ENCODE measurements around the gene RBP3.
A peak's percentile ranks its signal among the peaks of the same experiment; 100 is the strongest.

RBP3 gene
- long read RNA-seq, donor 1 = 0 reads
- long read RNA-seq, donor 2 = 0 reads
- long read RNA-seq, donor 3 = 0 reads
- long read RNA-seq, donor 4 = 0 reads
- long read RNA-seq, donor 5 = 0 reads
- long read RNA-seq, donor 6 = 0 reads
- long read RNA-seq, donor 7 = 0 reads
- long read RNA-seq, donor 8 = 0 reads

DNA sequence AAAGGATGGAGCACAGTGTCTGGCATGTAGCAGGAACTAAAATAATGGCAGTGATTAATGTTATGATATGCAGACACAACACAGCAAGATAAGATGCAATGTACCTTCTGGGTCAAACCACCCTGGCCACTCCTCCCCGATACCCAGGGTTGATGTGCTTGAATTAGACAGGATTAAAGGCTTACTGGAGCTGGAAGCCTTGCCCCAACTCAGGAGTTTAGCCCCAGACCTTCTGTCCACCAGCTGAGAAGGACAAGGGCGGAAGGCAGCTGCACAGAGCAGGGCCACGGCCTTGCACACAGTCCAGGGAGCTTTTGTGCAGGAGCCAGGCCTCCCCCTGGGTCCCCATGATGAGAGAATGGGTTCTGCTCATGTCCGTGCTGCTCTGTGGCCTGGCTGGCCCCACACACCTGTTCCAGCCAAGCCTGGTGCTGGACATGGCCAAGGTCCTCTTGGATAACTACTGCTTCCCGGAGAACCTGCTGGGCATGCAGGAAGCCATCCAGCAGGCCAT, at the start of gene RBP3:
TSS of gene RBP3 (plus strand) at position 226 of the 514 bp plus-strand sequence. CDS start at position 348, 122 bp downstream.
- no peak for DNase-seq

DNA sequence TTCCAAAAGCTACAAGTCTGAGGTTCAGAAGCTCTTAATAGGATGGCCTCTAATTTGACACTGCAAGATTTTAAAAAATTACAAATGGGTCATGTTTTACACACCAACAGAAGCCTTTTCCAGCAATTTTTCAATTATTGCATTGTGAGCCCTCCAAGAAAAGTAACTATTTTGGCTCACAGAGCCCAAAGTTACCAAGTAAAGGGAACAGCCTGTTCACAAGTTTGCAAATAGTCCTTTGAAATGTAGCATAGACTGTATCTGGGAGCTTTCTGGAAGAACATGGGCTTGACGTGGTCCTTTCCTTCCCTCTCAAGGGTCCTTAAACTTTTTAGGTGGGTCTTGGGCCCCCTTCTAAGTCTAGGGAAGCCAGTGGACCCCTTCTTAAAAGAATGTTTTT, 49.4 kb upstream of the RBP3 start:
- DNase-seq = no peak

DNA sequence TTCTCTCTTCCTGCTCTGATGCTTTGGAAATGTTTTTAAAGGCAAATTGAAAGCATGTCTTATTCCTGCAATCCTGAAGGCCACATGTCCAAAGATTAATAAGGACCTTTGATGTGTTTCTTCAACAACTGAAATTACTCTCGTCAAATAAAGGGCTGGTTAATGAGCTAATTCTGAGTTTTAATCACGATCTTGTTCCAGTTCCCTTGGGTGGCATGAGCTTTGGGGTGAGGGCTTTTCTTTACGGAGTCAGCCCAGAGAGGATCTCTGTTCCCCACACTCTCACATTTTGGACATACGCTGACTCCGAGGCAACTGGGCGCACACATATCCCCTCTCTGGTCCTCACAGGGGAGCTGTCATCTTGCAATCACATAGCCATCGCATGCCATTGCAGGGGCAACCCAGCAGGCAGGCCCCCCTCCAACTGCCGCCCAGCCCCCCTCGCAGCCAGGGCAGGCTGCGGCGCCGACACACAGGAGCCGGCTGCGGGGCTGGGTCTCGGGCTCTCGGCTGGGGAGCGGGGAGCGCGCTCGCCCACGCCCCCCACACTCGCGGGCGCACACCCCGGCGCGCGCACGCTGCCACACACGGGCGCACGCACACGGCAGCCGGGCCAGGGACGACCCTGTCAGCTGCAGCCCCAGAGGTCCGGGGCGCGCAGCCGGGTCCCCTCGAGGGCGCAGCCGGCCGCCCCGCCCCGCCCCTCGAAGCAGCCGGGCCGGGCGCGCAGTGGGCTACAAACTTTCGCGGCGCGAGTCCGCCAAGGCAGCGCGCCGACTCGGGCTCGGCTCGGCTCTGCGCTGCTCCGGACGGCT, 48.3 kb upstream of the RBP3 start, which contains the start of gene GDF10:
TSS of gene GDF10 (plus strand) at position 587 of the 818 bp plus-strand sequence. CDS start 455 bp downstream, outside the sequence.
- DNase-seq = peak; percentile 66

DNA sequence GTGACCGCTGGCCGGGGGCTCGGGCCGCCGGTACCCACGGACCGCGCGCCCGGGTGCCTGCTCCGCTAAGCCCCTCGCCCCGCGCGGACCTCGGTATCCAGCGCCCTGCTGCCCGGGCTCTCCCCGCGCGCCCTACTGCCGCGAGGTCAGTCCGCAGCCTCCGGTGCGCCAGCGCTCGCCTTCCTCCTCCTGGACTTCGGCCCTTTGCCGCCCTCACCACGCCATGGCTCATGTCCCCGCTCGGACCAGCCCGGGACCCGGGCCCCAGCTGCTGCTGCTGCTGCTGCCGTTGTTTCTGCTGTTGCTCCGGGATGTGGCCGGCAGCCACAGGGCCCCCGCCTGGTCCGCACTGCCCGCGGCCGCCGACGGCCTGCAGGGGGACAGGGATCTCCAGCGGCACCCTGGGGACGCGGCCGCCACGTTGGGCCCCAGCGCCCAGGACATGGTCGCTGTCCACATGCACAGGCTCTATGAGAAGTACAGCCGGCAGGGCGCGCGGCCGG, 47.7 kb upstream of the RBP3 start:
- DNase-seq = peak; percentile 74

DNA sequence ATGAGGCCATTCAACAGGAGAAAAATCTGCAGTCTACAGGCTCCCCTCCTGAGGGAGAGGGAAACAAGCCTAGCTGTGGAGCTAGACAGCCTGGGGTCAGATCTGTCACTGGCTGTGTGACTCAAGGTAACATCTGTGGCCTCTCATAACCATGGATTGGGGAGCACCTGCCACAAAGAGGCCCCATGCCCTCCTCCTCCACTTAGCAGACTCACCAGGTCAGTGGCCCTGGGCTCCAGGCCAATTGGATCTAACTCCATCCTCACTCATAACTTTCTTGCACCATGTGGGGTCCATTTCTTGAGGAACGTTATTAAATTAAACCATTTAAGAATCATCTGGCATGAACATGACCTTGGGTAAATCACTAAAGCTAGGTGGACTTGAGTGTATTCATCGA, 46.3 kb upstream of the RBP3 start:
- DNase-seq = no peak

DNA sequence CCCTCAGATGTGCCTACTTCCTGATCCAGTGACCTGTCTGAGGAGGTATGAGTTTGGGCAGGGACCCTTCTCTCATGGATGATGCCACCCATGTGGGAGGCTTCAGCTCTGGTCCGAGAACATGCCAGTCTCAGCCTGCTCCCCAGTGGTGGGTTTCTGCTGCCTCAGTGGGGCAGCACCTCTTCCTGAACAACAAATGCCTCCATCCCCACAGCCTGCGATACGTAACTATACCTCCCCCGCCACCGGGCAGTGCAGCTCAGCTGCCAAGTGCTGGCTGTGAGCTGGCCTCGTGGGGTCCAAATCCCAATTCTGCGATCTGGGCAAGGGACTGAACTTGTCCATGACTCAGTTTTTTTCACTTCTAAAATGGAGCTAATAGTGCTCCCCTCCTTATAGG, 45.1 kb upstream of the RBP3 start:
- no peak for DNase-seq

DNA sequence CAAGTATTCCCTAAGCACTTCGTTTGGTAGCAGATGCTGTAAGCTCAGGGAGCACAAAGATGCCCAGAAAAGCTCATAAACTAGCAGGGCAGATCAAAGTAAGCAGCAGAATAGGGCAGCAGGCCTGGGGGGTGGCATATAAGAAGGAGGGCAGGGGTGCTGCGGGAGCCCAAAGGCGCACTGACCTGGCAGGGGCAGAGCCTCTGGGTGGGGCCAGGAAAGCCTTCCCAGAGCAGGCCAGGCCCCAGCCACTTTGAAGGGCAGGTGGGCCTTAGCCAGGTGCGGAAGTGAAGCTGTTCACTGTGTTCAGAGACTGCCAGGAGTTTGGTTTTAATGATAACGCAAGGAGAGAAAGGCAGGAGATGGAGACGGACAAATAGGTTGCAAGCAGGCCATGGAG, 44.3 kb upstream of the RBP3 start:
- DNase-seq = no peak

DNA sequence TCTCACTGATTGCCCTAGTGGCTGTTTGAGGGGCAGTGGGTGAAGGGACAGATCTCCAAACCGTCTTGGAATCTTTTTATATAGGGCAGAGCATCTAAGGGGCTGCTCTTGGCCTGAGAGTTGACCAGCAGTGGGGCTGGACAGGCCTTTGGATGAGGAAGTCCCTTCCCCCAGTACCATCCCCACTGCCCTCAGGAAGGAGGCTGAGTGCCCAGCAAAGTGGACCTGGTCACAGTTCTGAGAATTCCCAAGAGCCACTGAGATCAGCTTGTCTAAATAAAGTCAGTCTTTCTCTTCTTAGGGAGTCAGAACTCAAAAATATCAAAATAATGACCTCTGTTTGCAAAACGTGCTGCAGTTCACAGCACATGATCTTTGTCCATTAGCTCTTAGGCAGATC, 42.6 kb upstream of the RBP3 start:
- no peak for DNase-seq

DNA sequence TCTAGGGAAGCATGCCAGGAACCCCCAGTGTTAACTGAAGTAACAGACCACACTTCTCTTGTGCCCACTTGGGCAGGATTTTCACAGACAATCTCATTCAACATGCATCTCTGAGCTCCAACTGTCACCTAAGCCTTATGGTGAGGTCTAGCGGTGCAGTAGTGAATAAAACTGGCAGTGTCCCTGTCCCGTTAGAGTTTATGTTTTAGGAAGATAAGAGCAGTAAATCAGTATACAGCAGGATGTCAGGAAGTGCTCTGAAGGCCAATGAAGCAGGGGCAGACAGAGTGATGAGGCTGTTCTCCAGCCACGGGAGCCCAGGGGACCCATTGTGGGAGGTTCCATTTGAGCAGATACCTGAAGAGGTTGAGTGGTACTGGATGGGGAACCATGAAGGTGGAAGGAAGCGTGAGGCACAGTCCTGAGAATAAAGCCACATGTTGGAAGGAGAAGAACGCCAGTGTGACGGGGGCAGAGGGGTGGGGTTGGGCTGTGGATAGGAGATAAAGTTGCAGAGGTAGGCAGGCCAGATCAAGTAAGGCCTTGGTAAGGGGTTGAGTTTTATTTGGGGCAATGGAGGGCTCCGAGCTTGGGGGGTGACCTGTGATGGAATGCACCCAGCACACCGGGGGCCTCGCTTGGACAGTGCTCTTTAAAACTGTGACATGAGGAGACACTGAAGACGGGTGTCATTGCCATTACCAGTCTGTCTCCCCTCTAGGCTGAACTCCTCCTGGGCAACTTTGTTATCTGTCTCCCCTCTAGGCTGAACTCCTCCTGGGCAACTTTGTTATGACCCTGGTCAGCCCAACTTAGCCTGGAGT, 41.6 kb upstream of the RBP3 start:
- no peak for DNase-seq

DNA sequence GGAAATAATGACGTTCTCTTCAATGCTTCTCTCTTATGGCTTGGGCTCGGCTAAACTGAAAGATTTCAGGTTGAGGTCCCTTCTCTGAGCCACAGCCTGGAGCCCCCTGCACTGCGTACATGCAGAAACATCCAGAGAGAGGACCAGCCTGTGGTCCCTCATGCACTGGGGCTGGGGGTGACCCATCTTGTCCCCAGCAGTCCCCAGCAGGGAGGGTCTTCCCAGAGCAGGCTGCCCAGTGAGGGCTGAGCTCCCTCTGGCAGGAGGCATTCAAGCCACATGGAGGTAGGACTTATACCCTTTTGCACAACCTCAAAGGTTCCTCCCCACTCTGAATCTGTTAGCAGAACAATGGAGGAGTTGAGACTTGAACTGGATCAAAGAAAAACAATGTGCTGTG, 40.8 kb upstream of the RBP3 start:
- no peak for DNase-seq

DNA sequence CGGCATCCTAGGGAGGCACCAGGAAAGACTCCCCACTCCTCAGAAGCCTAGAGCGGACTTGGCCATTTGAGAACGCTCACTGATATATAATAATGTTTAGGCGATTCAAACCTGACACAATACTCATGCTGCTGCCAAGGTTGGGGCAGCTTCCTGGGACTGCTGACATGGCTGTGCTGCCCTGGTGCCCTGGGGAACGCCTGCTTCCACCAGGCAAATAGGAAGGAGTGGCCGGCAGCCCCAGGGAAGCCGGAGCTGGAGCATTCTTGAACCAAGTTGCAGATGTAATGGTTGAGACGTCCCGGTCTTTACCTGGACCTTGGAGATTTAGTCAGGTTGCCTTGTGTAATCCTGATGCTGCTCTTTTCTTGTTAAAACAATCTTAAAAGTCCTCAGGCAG, 39.4 kb upstream of the RBP3 start:
- DNase-seq = no peak

DNA sequence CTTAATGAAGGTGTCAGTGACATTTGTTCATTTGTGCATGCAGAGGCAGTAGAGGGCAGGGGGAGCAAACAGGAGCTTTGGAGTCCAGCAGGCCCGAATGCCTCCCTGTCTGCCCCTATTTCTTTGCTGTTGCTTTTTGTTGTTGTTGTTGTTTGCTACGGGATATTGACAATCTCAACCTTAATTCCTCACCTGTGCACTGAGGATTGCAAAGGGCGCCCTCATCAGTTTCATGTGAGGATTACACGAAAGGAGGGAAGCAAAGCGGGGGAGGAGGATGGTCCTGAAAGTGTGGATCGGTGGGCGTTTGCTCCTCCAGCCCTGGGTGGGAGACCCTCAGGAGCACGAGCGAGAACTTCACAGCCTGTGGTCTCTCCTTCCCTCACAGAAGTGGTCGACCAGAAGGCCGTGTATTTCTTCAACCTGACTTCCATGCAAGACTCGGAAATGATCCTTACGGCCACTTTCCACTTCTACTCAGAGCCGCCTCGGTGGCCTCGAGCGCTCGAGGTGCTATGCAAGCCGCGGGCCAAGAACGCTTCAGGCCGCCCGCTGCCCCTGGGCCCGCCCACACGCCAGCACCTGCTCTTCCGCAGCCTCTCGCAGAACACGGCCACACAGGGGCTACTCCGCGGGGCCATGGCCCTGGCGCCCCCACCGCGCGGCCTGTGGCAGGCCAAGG, 38.6 kb upstream of the RBP3 start:
- DNase-seq = no peak

DNA sequence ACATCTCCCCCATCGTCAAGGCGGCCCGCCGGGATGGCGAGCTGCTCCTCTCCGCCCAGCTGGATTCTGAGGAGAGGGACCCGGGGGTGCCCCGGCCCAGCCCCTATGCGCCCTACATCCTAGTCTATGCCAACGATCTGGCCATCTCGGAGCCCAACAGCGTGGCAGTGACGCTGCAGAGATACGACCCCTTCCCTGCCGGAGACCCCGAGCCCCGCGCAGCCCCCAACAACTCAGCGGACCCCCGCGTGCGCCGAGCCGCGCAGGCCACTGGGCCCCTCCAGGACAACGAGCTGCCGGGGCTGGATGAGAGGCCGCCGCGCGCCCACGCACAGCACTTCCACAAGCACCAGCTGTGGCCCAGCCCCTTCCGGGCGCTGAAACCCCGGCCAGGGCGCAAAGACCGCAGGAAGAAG, 38.1 kb upstream of the RBP3 start:
- no peak for DNase-seq

DNA sequence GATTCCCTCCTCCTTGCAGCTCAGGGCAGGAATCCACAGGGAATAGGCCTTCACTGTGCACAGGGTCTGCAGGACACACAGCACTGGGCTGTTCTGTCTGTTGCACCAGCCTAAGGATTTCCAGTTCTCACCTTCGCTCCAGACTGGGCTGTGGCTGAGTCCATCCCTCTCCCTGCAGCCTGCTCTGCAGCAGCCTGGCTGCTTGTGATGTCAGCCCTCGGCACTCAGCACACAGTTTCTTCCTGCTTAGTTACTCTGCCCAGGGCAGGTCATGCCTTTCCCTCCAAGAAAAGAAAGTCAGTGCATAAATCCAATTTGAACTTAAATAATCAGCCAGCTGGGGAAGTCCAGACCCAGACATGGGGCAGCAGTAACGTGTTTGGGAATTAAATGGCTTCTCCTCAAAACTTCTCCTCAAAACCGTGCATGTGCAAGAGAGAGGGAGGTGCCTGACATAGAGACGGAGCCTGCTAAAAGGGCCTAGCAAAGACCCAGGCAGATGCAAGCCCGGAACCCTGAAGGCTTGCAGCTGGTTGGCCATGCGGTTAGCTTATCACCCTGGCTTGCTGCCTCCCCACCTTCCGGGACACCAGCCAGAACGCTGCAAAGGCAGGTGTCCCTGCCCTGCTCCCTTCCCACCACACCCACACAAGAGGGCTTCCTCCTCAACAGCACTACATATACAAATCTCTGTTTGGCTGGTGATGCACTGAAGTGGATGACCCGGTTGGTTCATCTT, 36.8 kb upstream of the RBP3 start:
- no peak for DNase-seq

DNA sequence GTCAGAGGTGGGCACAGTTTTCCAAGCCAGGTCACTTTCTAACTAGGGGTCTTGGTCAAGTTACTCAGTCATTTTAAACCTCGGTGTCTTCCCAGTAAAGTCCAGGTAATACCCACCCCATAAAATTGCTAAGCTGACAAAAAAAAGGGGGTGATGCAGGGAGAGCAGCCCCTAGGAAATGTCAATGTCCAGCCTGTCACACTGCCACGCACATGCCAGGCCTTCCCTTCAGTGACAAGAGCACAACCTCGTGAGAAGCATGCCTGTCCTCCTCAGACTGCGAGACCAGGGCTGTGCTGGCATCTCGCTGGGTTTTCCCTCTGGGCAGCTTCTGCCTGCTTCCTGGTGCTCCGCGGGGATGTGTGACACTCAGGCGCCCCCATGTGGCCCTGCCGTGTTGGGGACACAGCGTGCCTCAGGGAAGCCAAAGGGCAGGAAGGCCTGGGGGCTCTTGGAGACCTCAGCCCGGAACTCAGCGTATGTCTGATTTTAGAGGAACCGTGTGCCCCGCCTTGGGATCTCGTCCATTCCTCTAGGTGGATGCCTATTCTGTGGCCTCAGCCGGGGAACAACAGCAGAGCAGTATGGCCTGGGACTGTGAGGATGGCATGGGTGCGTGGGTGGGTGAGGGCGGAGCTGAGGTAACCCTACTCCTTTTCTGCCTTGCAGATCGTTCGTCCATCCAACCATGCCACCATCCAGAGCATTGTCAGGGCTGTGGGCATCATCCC, 36.1 kb upstream of the RBP3 start:
- DNase-seq = peak; percentile 69

DNA sequence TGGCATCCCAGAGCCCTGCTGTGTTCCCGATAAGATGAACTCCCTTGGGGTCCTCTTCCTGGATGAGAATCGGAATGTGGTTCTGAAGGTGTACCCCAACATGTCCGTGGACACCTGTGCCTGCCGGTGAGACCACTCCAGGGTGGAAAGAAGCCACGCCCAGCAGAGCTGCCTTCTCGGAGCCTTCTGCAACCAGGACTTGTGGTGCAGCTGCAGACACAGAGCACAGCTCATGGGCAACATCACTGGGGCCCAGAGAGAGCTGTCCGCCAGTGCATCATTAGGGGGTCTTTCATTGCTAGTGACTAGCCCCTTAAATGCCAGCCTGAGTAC, 35.5 kb upstream of the RBP3 start:
- DNase-seq = no peak

DNA sequence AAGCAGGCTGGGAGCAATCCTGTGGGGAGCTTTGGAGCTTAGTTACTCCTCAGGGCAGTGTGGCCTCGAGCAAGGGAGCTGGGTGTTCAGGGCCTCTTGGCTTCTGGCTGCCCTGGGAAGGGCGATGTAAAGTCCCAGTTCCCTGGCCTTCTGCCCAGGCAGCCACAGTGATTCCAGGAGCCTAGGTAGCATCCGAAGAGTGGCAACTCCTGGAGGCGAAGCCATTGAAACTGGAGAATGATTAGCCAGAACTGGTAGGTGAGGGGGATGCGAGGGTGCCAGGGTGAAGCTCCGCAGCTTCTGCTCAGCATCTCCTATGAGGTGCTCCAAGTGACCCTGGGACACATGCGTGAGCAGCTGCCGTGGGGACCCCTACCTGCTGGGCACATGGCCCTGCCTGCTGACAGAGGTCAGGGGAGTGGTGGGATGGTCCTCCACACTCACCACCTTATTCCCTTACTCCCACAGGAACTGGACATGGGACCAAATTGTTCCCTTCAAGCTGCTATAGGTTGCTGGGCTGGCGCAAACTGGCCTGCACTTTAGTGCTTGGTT, 33.7 kb upstream of the RBP3 start:
- DNase-seq = no peak

DNA sequence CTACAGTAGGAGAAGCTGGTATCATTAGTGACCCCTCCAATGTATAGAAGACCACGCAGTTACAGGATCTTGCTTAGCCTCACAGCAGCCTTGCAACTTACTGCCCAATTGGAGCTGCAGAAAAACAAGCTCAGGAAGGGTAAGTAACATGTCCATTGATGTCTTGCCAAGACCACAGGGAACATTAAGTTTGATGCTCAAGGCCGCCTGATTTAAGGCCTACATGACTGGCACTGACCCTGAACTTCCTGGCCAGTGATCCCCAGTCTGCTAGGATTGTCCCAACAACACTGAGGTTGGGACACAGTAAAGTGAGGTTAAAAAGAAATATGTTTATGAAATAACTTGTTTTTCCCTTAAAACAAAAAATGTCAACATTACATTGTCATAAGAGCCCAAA, 32.7 kb upstream of the RBP3 start:
- DNase-seq = no peak

DNA sequence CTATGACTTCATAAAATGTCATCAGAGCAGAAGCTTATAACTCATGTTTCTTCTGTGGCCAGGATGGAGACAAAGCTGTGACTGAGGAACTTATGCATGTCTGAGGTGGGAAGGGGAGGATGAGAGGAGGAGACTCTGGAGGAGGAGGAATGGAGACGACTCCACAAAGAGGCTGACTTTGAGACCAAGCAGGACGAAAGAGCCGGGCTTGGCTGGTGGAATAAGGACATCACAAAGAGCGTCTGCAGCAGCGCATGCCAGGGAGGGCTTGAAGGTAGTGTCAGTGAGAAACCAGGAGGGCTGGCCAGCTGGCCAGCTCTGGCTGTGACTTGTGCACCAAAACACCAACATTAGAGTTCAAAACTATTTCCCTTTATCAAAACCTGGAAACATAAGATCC, 32.0 kb upstream of the RBP3 start:
- DNase-seq = no peak

DNA sequence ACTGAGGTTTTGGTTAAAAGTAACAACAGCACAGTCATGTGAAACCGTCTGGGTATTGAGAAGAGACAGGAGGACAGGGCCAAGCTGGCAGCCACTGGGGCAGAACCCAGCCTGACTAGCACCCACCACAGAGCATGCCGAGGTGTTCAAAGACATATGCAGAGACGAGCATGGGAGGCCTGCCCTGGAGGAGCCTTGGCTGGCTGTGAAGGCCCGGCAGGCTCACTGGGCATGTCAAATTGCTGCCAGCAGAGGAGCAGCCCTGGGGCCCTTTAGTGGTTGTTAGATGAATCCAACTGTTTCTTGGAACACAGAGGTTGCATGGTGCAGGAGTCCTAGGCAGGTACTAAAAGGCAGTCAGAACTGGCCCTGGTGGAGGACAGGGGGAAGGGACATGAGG, 30.9 kb upstream of the RBP3 start:
- no peak for DNase-seq

DNA sequence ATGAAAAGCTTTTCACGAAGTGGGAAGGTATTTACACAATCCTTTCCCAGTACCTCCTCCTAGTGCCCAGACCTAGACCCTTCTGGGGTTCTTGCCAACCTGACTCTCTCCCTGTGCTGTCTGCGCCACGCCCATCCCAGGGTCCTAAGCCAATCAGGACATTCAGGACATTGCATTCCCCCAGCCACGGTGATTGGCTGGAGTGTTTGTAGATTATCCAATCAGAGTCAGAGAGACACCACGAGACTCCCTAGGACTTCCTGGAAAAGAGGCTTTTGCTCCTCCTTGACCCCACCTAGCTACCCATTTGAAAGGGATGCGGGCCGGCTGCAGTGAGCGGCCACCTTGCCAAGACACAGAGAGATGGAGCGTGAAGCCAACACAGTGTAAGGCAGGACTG, 29.5 kb upstream of the RBP3 start:
- no peak for DNase-seq
